GM18867 (cell line): ENCODE measurements around the gene DIP2A.
"Not testable (repeated sequence)": the region's sequence is repeated elsewhere in the genome, so short reads cannot be mapped to it uniquely, and the experiment has no call there.

ENCODE experiments used
- ATAC-seq: cut with Tn5 transposase; IDR thresholded peaks from one replicate; pipeline ENCODE4 v1.9.1; 2021; ENCODE audit warnings: mild to moderate bottlenecking, moderate library complexity; ENCODE audit not compliant: unreplicated experiment

Gene DIP2A

DNA sequence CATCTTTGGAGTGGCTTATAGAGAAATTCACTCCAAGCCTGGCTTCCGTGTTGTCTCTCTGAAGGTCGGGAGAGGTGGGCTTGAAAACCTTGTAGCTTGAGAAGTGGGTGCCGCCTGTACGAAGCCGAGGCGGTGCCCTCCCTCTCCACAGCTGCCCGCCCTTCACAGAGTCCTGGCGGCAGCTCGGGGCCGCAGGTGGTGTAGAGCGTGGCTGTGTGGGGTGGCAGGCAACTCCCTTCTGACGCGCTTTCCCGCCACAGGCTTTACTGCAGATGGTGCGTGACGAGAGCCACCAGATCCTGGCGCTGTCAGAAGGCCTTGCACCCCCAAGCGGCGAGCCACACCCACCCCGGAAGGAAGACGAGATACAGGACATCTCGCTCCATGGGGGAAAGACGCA lies 33.1 kb upstream of the DIP2A start:
- no peak for ATAC-seq

- no peak for ATAC-seq
Measured at GRCh38 chr21:46426313-46427046, 32.2 kb upstream of the DIP2A start.

DNA sequence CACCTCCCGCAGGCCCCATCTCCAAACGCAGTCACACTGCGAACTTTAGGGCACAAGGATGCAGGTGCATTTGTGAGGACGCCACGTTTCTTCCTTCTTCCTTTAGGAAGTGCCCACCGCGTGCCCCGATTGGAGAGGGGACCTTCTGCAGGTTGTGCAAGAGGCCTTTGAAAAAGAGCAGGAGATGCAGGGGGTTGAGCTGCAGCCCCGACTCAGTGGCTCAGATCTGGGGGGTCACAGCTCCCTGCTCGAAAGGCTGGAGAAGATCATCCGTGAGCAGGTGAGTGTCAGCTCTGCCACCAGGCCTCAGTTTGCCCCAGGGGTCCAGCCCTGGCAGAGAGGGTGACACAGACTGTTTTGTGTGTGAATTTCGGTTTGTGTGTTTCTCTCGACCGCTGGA lies 31.2 kb upstream of the DIP2A start:
- no peak for ATAC-seq

GRCh38 chr21:46428286-46428685 lies 30.4 kb upstream of the DIP2A start:
- no peak for ATAC-seq

DNA sequence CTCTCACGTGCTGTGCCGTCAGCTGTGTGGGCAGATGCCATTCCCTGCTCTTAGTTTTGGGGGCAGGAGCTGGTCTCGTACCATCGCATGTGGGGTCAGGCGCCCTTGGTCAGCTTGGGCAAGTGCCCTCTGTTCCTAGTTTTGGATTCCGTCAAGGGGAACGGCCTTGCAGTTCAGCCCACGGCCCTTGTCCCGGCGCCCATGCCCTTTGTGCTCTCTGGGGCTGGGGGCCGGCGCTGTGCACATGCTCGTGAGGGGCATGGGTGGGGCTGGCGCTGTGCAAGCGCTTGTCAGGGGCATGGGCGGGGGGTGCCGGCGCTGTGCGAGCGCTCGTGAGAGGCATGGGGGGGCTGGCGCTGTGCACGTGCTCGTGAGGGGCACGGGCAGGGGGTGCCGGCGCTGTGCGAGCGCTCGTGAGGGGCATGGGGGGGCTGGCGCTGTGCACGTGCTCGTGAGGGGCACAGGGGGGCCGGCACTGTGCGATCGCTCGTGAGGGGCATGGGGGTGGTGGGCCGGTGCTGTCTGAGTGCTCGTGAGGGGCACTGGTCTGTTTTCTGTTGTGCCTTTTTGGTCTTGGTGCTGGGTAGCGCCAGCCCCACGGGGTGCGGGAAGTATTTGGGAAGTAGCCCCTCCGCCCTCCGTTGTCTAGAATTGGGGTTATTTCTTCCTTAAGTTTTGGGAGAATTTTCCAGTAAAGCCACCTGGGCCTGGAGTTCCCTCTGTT lies 29.5 kb upstream of the DIP2A start:
- no peak for ATAC-seq

GRCh38 chr21:46429754-46430681 lies 28.7 kb upstream of the DIP2A start:
- no peak for ATAC-seq

- ATAC-seq, result no peak
Measured at GRCh38 chr21:46431448-46431847, 27.2 kb upstream of the DIP2A start.

GRCh38 chr21:46431884-46432488 lies 26.7 kb upstream of the DIP2A start:
- ATAC-seq, result no peak

- not testable (repeated sequence) for ATAC-seq
Measured at GRCh38 chr21:46433116-46433515, 25.6 kb upstream of the DIP2A start.

GRCh38 chr21:46434322-46434958 lies 24.3 kb upstream of the DIP2A start:
- no peak for ATAC-seq

- no peak for ATAC-seq
Measured at GRCh38 chr21:46435786-46436227, 22.9 kb upstream of the DIP2A start.

DNA sequence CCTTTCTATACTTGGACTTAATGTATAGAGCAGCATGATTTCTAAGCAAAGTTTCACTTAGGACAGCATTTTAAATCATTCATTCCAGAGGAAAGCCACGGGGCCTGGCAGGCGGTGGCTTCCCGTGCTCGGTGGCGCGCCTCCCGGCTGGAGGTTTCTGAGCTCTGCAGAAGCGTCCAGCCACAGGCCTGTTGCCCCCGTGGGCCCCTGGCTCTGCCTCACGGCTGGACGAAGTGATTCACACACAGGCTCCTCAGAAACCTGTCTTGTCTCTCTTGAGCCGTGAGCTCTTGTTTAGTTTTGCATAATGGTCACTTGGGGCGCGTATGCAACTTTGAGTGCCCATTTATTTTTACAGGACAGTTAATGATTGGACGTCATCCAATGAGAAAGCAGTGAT lies 22.1 kb upstream of the DIP2A start:
- ATAC-seq, result no peak

DNA sequence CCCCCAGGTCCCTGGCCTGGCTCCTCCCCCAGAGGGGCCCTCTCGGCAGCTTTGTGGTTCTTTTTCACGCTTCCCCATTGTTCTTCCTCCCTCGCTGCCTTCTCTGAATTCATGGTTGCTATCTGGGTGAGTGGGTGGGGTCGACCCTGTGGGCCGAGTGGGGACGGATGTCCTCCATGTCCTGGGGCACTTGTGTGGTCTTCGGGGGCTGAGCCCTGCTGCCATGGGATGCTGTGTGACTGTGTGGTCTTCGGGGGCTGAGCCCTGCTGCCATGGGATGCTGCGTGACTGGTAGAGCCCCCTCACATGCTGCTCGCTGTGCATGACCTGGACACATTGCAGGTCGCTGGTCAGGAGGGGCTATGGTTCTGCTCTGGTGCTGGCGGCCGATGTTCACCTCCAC lies 21.6 kb upstream of the DIP2A start:
- no peak for ATAC-seq

DNA sequence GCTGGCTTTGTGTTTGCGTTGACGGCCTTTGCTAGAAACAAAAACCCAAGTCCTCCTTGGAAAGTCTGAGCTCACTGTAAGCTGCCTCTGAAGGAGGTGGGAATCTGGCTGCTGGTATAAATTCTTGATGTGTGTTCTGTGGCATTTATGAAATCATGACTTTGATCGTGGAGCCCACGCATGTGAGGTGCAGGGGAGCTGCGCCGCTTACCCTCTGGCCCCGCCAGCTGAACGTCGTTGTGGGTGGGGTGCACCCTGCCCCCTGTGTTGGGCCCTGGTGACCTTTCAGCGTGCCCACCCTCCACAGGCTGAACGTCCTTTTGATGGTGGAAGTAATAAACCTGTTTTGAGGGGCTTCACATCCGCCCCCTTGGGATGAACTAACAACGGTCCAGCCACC lies 21.2 kb upstream of the DIP2A start:
- ATAC-seq, result no peak

- ATAC-seq, result no peak
Measured at GRCh38 chr21:46438241-46438640, 20.4 kb upstream of the DIP2A start.

GRCh38 chr21:46439906-46440305 lies 18.8 kb upstream of the DIP2A start:
- no peak for ATAC-seq

- no peak for ATAC-seq
Measured at GRCh38 chr21:46441331-46441730, 17.4 kb upstream of the DIP2A start.

DNA sequence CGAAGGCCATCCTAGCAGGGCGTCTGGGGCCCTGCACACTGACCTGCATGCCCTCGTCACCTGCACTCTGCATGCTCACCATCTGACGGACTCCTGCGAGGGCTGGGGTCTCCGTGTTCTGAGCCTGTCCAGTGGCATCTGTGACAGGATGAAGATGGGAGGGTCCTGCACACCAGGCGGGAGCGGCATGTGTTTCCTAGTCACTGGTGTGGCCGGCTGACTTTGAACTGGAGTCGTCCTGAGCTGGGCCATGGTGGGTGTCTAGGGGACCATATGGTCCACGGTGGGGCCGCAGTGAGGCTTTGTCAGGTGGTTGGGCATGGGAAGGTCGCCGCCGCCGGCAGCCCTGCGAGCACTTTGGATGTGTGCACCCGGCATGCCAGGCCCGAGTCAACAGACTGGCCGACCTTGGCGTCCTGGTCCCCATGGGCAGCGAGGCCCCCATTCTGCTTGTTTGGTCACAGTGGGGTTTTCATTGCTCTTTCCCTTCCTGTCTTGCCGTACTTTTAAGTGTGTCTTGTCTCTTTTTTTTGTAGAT lies 16.7 kb upstream of the DIP2A start:
- ATAC-seq, result no peak

DNA sequence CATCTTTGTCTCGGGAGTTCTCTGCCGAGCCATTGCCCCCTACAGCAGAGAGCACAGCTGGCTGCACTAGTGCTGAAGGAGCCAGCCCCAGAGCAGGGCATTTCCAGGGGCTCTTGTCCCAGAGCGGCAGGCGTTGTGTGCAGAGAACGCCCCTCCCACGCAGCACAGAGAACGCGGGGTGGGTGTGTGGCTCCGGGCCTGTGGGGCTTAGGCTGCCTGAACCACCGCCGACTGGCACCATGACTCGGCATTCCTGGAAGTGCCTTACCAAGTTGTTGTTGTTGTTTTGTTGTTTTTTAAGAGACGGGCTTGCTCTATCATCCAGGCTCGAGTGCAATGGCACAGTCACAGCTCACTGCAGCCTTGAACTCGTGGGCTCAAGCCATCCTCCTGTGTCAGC lies 15.8 kb upstream of the DIP2A start:
- ATAC-seq, result no peak

GRCh38 chr21:46443910-46444309 lies 14.8 kb upstream of the DIP2A start:
- no peak for ATAC-seq
